HG03354 (cell line): ENCODE results near the gene ASIC2.

Source experiments
- ATAC-seq: cut with Tn5 transposase; IDR thresholded peaks from one replicate; pipeline ENCODE4 v1.9.1; 2021; ENCODE audit warnings: mild to moderate bottlenecking; ENCODE audit not compliant: unreplicated experiment, poor library complexity, severe bottlenecking

The ASIC2 gene

GRCh38 chr17:33291248-33292200 is 1.6 kb downstream of the ASIC2 start:
- ATAC-seq = no peak

- no peak for ATAC-seq
These were observed 2.8 kb downstream of the ASIC2 start for GRCh38 chr17:33290253-33290652.

GRCh38 chr17:33288954-33289353 is 4.1 kb downstream of the ASIC2 start:
- ATAC-seq = no peak

- ATAC-seq = no peak
These were observed 5.9 kb downstream of the ASIC2 start for GRCh38 chr17:33287096-33287725.

GRCh38 chr17:33285413-33285812 is 7.7 kb downstream of the ASIC2 start:
- no peak for ATAC-seq

- ATAC-seq = no peak
These were observed 9.1 kb downstream of the ASIC2 start for GRCh38 chr17:33284022-33284421.

GRCh38 chr17:33280162-33280943 is 12.7 kb downstream of the ASIC2 start:
- no peak for ATAC-seq

GRCh38 chr17:33277436-33278100 is 15.5 kb downstream of the ASIC2 start:
- no peak for ATAC-seq

GRCh38 chr17:33273743-33274410 is 19.2 kb downstream of the ASIC2 start:
- ATAC-seq = no peak

GRCh38 chr17:33273271-33273670 is 19.8 kb downstream of the ASIC2 start:
- no peak for ATAC-seq

GRCh38 chr17:33272438-33272837 is 20.7 kb downstream of the ASIC2 start:
- ATAC-seq = no peak

- ATAC-seq = no peak
These were observed 23.6 kb downstream of the ASIC2 start for GRCh38 chr17:33269337-33270060.

- ATAC-seq = no peak
These were observed 25.1 kb downstream of the ASIC2 start for GRCh38 chr17:33267851-33268548.

GRCh38 chr17:33267271-33267790 is 25.8 kb downstream of the ASIC2 start:
- ATAC-seq = no peak

GRCh38 chr17:33266611-33267010 is 26.5 kb downstream of the ASIC2 start:
- ATAC-seq = no peak

GRCh38 chr17:33266116-33266515 is 27.0 kb downstream of the ASIC2 start:
- ATAC-seq = no peak

GRCh38 chr17:33263396-33263795 is 29.7 kb downstream of the ASIC2 start:
- no peak for ATAC-seq
